NCI-H446 (cell line): ENCODE data around the gene POP4.
"Not testable (repeated sequence)": the region's sequence is repeated elsewhere in the genome, so short reads cannot be mapped to it uniquely, and the experiment has no call there.

Experiments used
- DNase-seq, 2 experiments: peaks; one replicate each; lab custom pipeline; 2025; lab: John Stamatoyannopoulos, UW

The POP4 gene

GRCh38 chr19:29610574-29611271 is 4.6 kb downstream of the POP4 start:
- peak; percentile 58 to 75 for DNase-seq

DNA sequence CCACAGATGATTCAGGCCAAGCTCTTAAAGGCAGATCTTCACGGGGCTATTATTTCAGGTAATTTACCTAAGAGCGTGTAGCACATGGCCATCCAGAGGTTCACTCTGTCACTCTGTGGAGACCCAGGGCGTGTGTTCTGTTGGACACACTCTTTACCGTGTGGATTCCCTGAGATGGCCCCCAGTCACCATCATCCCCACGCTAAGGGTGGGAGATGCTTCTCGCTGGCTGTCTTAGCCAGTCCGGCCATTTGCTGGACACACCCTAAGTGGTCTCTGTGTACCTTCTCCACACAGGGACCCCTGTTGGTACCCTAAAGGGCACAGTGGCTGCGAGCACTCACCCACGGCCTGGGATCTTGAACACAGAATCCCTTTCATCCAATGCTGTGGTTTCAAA is 6.0 kb downstream of the POP4 start:
- DNase-seq: no peak

DNA sequence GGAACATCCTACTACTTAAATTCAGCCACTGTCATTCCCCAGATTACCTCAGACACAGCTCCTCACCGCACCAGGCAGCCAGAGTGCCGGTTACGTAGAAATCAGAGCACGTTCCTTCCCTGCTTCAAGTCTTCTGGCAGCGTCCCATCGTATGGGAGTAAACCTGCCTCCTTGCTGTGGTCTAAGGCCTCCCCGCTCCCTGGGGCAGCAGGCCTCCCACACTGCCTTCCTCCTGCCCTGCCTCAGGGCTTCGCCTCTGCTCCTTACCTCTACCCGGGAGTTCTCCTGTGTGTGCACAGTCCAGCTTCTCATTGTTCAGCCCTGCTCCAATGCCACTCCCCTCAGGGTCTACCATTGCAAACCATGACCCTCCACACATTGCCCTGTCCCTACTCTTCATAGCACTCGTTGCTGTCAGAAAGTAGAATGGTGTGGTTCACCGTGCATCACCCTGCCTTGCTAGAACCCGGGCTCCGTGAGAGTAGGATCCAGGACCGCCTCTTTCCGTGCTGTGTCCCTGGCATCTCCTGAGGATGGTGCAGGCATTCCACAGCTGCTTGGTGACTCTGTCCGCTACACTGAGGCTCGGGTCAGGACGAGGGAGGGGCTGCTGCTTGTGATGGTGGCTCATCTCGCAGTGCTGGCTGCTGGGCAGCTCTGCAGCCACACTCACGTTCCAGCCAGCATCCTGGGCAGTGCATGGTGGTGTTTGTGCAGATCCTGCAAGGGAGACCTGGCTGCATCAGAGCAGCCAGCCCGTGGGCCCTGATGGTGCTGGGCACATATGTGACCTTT is 6.9 kb downstream of the POP4 start:
- DNase-seq: no peak

DNA sequence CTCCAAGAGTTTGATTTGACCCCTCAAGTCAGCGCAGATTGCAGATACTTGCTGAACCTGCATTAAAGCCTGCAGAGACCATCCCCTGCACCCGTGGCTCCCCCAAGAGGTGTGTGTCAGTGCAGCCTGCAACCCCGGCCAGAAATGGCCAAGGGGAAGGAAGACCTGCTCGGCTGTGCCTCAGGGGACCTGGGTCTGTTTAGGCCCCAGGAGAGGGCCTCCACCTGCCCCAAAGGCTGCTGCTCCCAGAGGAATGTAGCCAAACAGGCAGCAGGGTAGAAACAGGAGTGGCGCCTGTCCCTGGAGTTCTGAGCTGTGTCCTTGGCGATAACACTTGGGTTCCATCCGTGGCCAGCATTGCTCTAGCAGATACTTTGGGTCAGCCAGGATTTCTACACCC is 8.0 kb downstream of the POP4 start:
- DNase-seq: no peak

GRCh38 chr19:29614780-29615179 is 8.7 kb downstream of the POP4 start:
- DNase-seq: no peak

- DNase-seq: no peak
Measured at GRCh38 chr19:29615891-29616425, 9.9 kb downstream of the POP4 start.

GRCh38 chr19:29616541-29616940 is 10.5 kb downstream of the POP4 start:
- no peak for DNase-seq

GRCh38 chr19:29617366-29618266 is 11.5 kb downstream of the POP4 start:
- DNase-seq: no peak

GRCh38 chr19:29618434-29618833 is 12.4 kb downstream of the POP4 start:
- no peak for DNase-seq

DNA sequence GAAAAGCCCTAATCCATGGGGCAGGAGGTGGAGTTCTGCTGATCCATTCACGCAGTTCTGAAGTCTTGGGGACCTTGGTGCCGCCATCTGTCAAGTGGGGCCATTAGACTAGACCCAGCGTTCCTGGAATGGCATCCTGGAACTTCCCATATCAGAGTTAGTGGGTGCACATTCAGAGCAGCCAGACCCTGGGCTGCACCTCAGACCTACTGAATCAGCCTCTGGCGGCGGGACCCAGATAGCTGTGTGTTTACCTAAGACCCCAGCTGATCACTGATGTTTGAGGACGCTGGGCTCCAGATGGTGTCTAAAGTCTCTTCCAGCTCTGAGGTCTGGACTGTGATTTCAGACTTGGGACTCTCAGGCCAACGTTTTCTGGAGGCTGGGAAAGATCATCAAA is 12.8 kb downstream of the POP4 start:
- DNase-seq: no peak

GRCh38 chr19:29620931-29621351 is 14.9 kb downstream of the POP4 start:
- DNase-seq: no peak

DNA sequence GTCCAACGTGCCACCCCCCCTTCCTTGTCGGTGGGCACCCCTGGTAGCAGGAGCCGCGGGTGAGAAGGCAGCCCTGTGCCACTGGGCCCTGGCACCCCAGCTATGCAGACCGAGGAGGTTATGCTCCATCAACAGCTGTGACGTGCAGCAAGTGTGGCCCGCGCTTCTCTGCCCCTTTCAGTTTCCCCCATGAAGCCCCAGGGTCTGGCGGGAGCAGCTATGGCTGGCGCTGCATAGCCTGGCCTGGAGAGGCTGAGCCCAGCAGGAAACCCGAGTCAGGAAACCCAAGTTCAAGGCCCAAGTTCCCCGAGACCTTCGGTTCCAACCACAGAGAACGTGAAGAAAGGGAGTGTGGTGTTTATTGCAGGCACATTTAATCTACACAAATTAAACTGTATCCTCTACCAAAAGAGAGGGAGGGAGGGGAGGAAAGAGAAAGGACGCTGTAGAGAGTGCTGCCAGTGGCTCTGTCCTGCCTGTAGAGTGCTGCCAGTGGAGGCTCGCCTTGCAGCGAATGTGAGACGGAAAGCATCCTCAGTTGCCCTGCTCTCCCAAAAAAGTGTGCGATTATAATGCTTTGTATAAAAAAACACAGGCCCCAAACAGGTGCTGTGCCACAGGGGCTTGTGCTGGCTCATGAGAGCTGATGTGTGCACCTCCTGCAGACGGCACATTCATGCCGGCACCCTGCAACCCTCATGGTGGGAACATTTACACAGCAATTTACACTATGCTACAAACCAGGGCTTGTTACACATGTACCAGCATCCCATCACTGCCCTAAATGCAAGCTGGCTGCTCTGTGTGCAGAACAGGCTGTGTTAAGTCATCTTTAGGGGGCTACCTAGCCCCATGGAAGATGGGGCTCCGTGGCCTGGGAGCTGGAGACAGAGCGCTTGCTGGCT is 16.3 kb downstream of the POP4 start:
- no peak for DNase-seq

DNA sequence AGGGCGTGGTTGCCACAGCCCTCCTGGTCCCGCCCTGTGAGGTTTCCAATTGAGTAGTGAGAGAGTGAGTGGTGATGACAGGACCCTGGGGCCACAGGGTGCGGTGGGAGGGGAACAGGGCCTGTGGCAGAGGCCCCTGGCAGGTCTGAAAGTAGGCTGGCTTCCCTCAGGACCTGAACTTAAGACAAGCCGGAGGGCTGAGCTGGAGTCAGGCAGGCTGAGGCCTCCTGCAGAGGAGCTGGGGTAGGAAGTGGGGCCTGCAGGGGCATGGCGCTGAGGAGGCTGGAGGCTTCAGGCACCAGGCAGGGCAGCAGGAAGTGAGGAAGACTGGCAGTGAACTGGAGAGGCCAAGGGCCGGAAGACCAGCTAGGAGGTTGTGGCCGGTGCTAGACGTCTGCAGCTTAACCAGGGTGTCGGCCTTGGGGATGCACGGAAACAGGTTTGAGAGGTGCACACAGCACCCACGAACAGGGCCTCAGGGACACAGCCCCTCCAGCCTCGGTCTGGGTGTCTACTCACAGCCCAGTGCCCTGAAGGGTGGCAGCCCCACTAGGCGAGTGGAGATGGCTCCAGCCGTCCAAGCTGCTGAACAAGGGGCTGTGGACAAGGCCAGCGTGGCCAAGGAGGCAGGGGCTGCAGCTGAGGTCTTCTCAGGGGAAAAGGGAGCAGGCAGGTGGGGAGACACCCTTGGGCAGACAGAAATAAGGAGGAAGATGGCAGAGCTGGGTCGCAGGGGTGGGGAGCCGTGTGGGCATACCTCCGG is 17.8 kb downstream of the POP4 start:
- no peak for DNase-seq

GRCh38 chr19:29624489-29625185 is 18.6 kb downstream of the POP4 start:
- DNase-seq: no peak

GRCh38 chr19:29625186-29625651 is 19.1 kb downstream of the POP4 start:
- no peak for DNase-seq

- DNase-seq: no peak
Measured at GRCh38 chr19:29626386-29626785, 20.3 kb downstream of the POP4 start.

- not testable (repeated sequence) for DNase-seq
Measured at GRCh38 chr19:29626832-29627231, 20.7 kb downstream of the POP4 start.

DNA sequence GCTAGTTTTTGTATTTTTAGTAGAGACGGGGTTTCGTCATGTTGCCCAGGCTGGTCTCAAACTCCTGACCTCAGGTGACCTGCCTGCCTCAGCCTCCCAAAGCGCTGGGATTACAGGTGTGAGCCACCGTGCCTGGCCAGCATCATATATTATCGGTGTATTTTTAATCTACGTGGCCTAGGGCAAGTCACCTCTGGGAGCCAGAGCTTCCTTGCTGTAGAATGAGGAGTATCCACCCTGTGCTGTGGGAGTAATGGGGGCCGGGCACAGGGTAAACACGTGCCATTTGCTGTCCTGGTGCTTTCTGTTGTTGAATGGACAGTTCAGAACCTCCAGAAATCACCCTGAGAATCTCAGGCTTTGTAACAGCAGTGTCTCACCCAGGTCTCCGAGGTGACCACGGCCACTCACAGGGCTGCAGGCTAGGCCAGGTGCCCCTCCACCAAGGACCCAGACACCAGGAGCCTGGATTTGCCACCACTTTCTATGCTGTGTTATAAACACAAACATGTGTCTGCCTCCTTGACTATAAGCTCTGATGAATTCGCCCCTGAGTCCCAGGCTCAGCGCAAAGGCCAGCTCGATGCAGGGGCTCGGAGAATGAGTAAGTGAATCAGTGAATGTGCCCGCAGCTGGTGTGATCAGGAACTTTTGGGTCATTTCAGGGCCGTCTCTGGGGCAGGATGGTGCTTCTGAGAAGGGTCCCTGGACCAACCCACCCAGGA is 22.7 kb downstream of the POP4 start:
- DNase-seq: no peak
